ENCODE data around the gene ST6GALNAC6. TPM values are rescaled to one million over a fixed set of nuclear protein-coding genes. Genes with fewer than 3 reads are reported as not detected.

The ST6GALNAC6 gene
- total RNA-seq, 1 donor from 2014 or later, result 26.1 TPM

DNA sequence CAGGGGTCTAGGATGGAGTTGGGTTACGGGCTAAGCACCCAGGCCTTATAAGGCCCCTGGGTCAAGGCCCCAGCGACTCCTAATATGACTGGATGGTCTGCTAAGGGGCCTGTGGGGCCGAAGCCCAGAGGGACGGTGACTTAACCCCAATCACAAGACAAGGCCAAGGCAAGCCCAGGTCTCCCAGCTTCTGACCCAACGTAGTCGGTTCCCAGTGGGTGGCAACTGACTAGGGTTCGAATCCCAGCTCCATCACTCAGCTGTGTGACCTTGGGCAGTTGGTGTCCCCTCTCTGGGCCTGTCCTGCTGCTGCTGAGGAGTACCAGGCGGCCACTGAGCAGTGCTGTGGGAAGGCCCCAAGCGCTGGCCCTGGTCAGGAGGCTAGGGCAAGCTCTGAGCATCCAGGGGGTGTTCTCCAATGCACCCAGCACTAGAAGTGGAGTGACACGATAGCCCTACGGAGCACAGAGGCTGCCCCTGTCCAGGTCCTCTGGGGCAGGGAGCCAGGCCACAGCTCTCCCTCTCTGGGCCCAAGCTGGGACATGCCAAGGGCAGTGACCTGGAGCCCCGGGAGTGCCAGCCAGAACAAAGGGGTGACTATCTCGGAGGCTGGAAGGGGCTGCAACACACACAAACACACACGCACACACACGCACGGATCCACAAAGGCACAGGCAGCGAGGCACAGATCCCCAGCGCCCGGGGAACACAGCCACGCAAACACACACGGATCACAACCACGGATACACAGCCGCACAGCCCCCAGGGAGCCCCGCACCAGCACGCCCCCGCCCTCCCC lies 22.4 kb downstream of the ST6GALNAC6 start:
- TF ChIP-seq, protein P1, sequence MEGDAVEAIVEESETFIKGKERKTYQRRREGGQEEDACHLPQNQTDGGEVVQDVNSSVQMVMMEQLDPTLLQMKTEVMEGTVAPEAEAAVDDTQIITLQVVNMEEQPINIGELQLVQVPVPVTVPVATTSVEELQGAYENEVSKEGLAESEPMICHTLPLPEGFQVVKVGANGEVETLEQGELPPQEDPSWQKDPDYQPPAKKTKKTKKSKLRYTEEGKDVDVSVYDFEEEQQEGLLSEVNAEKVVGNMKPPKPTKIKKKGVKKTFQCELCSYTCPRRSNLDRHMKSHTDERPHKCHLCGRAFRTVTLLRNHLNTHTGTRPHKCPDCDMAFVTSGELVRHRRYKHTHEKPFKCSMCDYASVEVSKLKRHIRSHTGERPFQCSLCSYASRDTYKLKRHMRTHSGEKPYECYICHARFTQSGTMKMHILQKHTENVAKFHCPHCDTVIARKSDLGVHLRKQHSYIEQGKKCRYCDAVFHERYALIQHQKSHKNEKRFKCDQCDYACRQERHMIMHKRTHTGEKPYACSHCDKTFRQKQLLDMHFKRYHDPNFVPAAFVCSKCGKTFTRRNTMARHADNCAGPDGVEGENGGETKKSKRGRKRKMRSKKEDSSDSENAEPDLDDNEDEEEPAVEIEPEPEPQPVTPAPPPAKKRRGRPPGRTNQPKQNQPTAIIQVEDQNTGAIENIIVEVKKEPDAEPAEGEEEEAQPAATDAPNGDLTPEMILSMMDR (IDR thresholded peaks at IDR 0.05; ENCODE audit: partially characterized antibody, unreplicated experiment), result no peak
- DNase-seq, result no peak
- Mint-ChIP-seq H3K9me3 (ENCODE audit: unreplicated experiment) (no peaks in the 10 kb centered on the region), H3K4me1 (ENCODE audit: low read depth, unreplicated experiment) (peaks cover 4% of the 10 kb centered on the region), H3K27ac (ENCODE audit: unreplicated experiment) (peak overlapping the region; percentile 92), H3K36me3 (ENCODE audit: unreplicated experiment) (no peaks in the 10 kb centered on the region), H3K27me3 (ENCODE audit: unreplicated experiment) (peaks cover 11% of the 10 kb centered on the region), H3K4me3 (ENCODE audit: unreplicated experiment) (peak overlapping the region; percentile 94)

DNA sequence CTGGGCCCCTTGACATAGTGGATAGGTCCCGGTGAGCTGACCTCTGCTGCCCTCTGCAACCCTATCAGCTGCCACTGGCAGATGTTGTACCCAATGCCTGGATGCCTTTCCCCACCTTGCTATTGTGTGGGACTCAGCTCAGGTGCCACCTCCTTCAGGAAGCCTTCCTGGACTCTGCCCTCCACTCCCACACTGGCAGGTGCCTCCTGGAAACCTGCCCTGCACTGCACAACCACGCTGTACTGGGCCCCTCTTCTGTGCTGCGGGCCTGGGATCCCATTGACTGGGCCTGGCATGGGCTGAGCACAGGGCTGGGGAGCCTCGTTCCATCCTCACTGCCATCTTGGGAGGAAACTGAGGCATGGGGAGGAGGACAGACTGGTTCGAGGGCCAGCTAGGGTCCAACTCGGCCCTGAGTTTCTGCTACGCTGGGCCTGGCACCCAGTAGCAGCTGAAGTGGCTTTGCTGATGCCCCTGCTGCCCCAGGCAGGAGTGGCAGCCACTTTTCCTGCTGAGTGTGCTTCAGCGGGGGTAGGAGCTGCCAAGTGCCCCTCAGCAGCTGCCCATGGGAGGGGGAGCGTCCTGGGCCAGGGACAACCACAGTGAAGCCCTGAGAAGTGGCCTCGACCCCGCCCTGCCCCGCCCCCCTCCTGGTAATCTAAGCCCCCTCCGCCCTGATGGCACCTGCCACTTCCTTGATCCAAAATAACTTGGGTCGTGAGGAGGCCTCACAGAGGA lies 23.2 kb downstream of the ST6GALNAC6 start:
- Mint-ChIP-seq H3K4me1 (ENCODE audit: low read depth, unreplicated experiment) (peaks cover 4% of the 10 kb centered on the region), H3K4me3 (ENCODE audit: unreplicated experiment) (peak overlapping the region; percentile 64), H3K9me3 (ENCODE audit: unreplicated experiment) (peaks cover 2% of the 10 kb centered on the region), H3K27ac (ENCODE audit: unreplicated experiment) (peak overlapping the region; percentile 52), H3K27me3 (ENCODE audit: unreplicated experiment) (peaks cover 13% of the 10 kb centered on the region), H3K36me3 (ENCODE audit: unreplicated experiment) (peaks cover 4% of the 10 kb centered on the region)
- TF ChIP-seq, protein P1 (IDR thresholded peaks at IDR 0.05; ENCODE audit: partially characterized antibody, unreplicated experiment), result no peak
- no peak for DNase-seq

DNA sequence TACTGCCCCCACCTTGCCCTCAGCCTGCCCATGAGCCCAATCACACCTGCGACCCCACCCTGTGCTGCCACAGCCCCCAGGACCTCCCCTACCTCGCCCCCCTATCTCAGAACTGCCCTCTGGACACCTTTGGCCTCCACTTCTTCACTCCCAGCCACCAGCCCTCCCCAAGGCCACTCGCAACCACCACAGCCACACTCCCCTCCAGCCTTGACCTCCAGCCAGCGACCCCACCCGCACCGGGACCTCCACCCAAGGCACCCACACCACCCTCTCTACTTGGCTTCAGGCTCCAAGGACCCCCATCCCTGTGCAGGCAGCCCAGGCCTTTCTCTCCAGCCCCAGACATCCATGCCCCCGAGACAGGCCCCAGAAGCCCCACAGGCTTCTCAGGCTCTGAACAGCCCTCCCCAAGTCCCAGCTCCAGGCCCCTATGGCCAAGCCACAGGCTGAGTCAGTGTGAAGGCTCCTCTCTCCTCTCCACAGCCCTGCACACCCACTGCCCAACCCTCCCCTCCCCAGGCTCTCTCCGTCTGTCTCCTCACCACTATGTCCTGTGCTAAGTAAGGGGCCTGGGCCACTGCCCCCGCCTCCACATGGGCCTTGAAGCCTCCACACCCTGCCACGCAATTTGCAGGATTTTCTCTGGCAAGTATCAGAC lies 24.0 kb downstream of the ST6GALNAC6 start:
- peaks cover 4% of the 10 kb centered on the region for H3K36me3 Mint-ChIP-seq (ENCODE audit: unreplicated experiment)
- peaks cover 4% of the 10 kb centered on the region for H3K4me1 Mint-ChIP-seq (ENCODE audit: low read depth, unreplicated experiment)
- peak overlapping the region; percentile 64 for H3K4me3 Mint-ChIP-seq (ENCODE audit: unreplicated experiment)
- peaks cover 2% of the 10 kb centered on the region for H3K9me3 Mint-ChIP-seq (ENCODE audit: unreplicated experiment)
- TF ChIP-seq, protein P1 (IDR thresholded peaks at IDR 0.05; ENCODE audit: partially characterized antibody, unreplicated experiment), result no peak
- no peak for DNase-seq
- peak overlapping the region; percentile 52 for H3K27ac Mint-ChIP-seq (ENCODE audit: unreplicated experiment)
- H3K27me3 Mint-ChIP-seq (ENCODE audit: unreplicated experiment), result peaks cover 13% of the 10 kb centered on the region

DNA sequence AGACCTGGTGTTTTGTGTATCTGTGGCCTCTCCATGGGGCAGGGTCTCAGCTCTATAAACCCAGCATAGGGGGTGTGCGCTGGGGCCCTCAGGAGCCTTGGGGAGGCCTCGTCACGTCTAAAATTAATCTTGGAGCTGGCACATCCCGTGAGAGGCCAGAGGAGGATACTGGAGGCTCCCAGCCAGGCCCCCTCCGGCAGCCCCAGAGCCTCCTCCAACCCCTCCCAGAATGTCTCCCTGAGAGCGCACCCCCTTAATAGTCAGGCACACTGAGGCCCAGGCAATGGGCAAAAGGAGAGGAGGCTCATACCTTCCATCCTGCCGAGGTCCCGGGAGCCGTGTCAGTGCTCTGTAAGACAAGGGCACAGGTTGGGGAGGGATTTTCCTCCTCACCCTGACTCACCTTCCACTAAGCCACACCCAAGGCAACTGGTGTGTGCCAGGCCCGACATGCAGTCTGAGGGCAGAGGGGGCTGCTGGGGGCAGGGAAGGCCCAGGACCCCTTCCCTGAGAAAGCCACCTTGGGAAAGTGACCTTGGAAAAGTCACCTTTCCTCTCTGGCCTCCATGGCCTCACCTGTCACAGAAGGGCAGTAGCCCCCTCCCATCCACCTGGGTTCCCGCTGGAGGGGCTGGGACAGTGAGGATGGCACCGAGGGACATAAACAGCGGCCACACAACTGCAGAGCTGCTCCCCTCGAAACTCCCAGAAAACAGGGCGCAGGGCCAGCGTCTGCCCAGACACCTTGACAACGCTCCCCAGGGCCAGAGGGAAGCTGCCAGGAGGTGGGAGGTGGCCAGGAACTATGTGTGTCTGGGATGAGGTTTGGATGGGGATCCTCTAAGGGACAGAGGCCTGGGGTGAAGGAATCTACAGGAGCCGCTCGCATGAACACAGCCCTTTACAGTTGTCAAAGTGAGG lies 24.8 kb downstream of the ST6GALNAC6 start:
- Mint-ChIP-seq H3K4me1 (ENCODE audit: low read depth, unreplicated experiment) (peaks cover 4% of the 10 kb centered on the region), H3K4me3 (ENCODE audit: unreplicated experiment) (peak overlapping the region; percentile 34), H3K27ac (ENCODE audit: unreplicated experiment) (no peak overlapping the region), H3K36me3 (ENCODE audit: unreplicated experiment) (peaks cover 4% of the 10 kb centered on the region), H3K27me3 (ENCODE audit: unreplicated experiment) (peaks cover 13% of the 10 kb centered on the region), H3K9me3 (ENCODE audit: unreplicated experiment) (peaks cover 2% of the 10 kb centered on the region)
- no peak for DNase-seq
- TF ChIP-seq, protein P1 (IDR thresholded peaks at IDR 0.05; ENCODE audit: partially characterized antibody, unreplicated experiment), result no peak

Data from glutamatergic neuron (in vitro differentiated cells).